Natural killer cell (primary cell): ENCODE results near the gene KCNS3. TPM values are rescaled to one million over a fixed set of nuclear protein-coding genes. Genes with fewer than 3 reads are reported as not detected.

Experiments used
- ATAC-seq, 3 donors: fragments of 150-1000 bp in 2 of 3; fragments of 200-7000 bp in 1 of 3; cut with Tn5 transposase; 1 replicate in 1 of 3; 2 replicates in 2 of 3; pipeline ENCODE4 v1.10.0; 2021; ENCODE audit warnings: mild to moderate bottlenecking in 2 of 3, moderate library complexity in 2 of 3
- DNase-seq, 2 donors: peaks; one replicate each; pipeline versions ENCODE4 v3.0.0 to v3.0.0-alpha.2; 2013 to 2021; ENCODE audit warnings: mixed read lengths in 1 of 2
- H3K27ac ChIP-seq: one replicate; pipeline ENCODE4 v1.5.1; 2013; ENCODE audit warnings: mild to moderate bottlenecking, low read length
- H3K27me3 ChIP-seq: one replicate; pipeline ENCODE4 v1.6.1; 2013; ENCODE audit warnings: low read length; ENCODE audit not compliant: control insufficient read depth, insufficient read depth
- H3K36me3 ChIP-seq: one replicate; pipeline ENCODE4 v1.6.1; 2013; ENCODE audit warnings: low read length; ENCODE audit not compliant: control insufficient read depth, insufficient read depth
- H3K4me1 ChIP-seq: one replicate; pipeline ENCODE4 v1.6.1; 2013; ENCODE audit warnings: low read length; ENCODE audit not compliant: control insufficient read depth, insufficient read depth
- H3K4me3 ChIP-seq: one replicate; pipeline ENCODE4 v1.5.1; 2013; ENCODE audit warnings: low read length
- H3K9me3 ChIP-seq: one replicate; pipeline ENCODE4 v1.6.1; 2013; ENCODE audit warnings: low read length; ENCODE audit not compliant: control insufficient read depth, insufficient read depth
- H3K27ac Mint-ChIP-seq, 2 donors: one replicate each; pipeline ENCODE4 v1.8.0; 2022; ENCODE audit warnings: mild to moderate bottlenecking in 2 of 2, mixed read lengths in 2 of 2, moderate library complexity in 1 of 2
- H3K27me3 Mint-ChIP-seq, 2 donors: one replicate each; pipeline ENCODE4 v1.8.0; 2022; ENCODE audit warnings: low read depth in 2 of 2, mixed read lengths in 2 of 2
- H3K36me3 Mint-ChIP-seq: one replicate; pipeline ENCODE4 v1.8.0; 2022; ENCODE audit warnings: mixed read lengths
- H3K4me1 Mint-ChIP-seq, 2 donors: one replicate each; pipeline ENCODE4 v1.8.0; 2022; ENCODE audit warnings: mixed read lengths in 2 of 2
- H3K4me3 Mint-ChIP-seq: one replicate; pipeline ENCODE4 v1.8.0; 2022; ENCODE audit warnings: mild to moderate bottlenecking, moderate library complexity, mixed read lengths
- H3K9me3 Mint-ChIP-seq, 2 donors: one replicate each; pipeline ENCODE4 v1.8.0; 2022; ENCODE audit warnings: mixed read lengths in 2 of 2
- WGBS: methylation state at CpG from one replicate; pipeline ENCODE4 v1.1.7; 2013; ENCODE audit warnings: missing lambda C conversion rate; ENCODE audit not compliant: insufficient coverage; 5-methylcytosine and 5-hydroxymethylcytosine counted together
- intact Hi-C: fragments of 100-400 bp; cut with micrococcal nuclease; formaldehyde crosslinking; loops from one replicate; pipeline ENCODE4 v1.14.2; 2022
- total RNA-seq, 4 donors: library from RNA; stranded (reverse); fragments of 120-200 nt in 1 of 4; gene quantifications; one replicate each; pipeline versions ENCODE4 v1.2.3 to v1.2.4, GENCODE V29; 2013 to 2022
- TF ChIP-seq, protein P1 (sequence below): fragments of 200-600 bp; IDR thresholded peaks from one replicate; pipeline ENCODE4 v1.8.0; 2022; ENCODE audit warnings: antibody characterized with exemption

KCNS3 gene, protein sequence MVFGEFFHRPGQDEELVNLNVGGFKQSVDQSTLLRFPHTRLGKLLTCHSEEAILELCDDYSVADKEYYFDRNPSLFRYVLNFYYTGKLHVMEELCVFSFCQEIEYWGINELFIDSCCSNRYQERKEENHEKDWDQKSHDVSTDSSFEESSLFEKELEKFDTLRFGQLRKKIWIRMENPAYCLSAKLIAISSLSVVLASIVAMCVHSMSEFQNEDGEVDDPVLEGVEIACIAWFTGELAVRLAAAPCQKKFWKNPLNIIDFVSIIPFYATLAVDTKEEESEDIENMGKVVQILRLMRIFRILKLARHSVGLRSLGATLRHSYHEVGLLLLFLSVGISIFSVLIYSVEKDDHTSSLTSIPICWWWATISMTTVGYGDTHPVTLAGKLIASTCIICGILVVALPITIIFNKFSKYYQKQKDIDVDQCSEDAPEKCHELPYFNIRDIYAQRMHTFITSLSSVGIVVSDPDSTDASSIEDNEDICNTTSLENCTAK
- total RNA-seq, result not detected
- not detected for total RNA-seq (2013)

DNA sequence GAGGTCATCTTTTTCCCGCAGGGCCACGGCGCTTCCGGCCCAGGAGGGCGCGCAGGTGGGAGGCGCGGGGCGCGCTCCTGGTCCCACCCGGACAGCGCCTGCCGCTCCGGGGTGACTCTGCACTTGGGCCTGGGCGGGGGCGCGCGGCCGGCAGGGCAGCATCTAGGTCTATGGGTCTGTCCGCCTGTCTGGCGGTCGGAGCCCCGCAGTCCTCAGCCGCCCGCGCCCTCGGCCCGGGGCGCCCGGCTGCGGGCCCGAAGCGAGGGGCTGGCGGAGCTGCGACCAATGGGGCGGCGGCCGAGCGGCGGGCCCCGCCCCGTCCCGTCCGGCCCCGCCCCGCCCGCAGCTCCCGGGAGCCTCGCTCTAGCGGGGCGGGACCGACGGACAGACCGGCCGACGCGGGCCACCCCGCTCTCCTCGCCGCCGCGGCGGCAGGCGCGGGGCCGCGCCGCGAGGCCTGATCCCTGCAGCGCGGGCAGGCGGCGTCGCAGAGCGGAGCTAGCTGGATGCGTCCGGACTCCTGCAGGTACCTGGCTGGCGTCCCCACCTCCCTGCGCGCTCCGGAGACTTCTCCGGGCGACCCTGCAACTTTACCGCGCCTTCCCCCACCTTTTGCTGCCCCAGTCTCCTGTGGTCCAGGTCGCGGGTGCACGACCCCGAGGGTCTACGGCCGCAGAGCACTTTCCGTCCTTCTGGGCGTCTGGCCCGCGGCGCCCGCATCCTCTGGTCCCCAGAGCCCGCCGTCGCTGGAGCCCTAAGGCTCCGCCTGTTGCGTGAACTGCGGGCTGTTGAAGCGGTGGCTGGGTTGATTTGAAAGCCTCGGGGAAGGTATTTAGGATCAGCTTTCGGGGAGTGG lies at the start of gene KCNS3:
KCNS3 (plus strand) TSS at position 387 of the 856 bp plus-strand sequence. CDS start 52,342 bp downstream, outside the sequence.
- H3K27me3 Mint-ChIP-seq, result peaks cover 57 to 66% of the 10 kb centered on the region in 2 donors
- H3K36me3 Mint-ChIP-seq, result no peaks in the 10 kb centered on the region
- H3K27ac Mint-ChIP-seq, result no peak within 1 kb of the TSS
- H3K4me1 Mint-ChIP-seq, result peaks cover 5 to 9% of the 10 kb centered on the region in 2 donors
- H3K27me3 ChIP-seq, result peaks cover 31% of the 10 kb centered on the region
- intact Hi-C loops, result no loop called here
- peak in 1 of 3 donors; percentile 56 for ATAC-seq
- DNase-seq, result no peak
- TF ChIP-seq, protein P1, sequence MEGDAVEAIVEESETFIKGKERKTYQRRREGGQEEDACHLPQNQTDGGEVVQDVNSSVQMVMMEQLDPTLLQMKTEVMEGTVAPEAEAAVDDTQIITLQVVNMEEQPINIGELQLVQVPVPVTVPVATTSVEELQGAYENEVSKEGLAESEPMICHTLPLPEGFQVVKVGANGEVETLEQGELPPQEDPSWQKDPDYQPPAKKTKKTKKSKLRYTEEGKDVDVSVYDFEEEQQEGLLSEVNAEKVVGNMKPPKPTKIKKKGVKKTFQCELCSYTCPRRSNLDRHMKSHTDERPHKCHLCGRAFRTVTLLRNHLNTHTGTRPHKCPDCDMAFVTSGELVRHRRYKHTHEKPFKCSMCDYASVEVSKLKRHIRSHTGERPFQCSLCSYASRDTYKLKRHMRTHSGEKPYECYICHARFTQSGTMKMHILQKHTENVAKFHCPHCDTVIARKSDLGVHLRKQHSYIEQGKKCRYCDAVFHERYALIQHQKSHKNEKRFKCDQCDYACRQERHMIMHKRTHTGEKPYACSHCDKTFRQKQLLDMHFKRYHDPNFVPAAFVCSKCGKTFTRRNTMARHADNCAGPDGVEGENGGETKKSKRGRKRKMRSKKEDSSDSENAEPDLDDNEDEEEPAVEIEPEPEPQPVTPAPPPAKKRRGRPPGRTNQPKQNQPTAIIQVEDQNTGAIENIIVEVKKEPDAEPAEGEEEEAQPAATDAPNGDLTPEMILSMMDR, result no peak
- no peaks in the 10 kb centered on the region for H3K9me3 Mint-ChIP-seq
- under 1% methylated on average over 106 of the region's 106 CpGs for WGBS
- H3K9me3 ChIP-seq, result no peaks in the 10 kb centered on the region
- peak within 1 kb of the TSS; percentile 27 for H3K4me3 ChIP-seq
- H3K27ac ChIP-seq, result no peak within 1 kb of the TSS
- H3K36me3 ChIP-seq, result no peaks in the 10 kb centered on the region
- H3K4me3 Mint-ChIP-seq, result peak within 1 kb of the TSS; percentile 79
- peaks cover 19% of the 10 kb centered on the region for H3K4me1 ChIP-seq

DNA sequence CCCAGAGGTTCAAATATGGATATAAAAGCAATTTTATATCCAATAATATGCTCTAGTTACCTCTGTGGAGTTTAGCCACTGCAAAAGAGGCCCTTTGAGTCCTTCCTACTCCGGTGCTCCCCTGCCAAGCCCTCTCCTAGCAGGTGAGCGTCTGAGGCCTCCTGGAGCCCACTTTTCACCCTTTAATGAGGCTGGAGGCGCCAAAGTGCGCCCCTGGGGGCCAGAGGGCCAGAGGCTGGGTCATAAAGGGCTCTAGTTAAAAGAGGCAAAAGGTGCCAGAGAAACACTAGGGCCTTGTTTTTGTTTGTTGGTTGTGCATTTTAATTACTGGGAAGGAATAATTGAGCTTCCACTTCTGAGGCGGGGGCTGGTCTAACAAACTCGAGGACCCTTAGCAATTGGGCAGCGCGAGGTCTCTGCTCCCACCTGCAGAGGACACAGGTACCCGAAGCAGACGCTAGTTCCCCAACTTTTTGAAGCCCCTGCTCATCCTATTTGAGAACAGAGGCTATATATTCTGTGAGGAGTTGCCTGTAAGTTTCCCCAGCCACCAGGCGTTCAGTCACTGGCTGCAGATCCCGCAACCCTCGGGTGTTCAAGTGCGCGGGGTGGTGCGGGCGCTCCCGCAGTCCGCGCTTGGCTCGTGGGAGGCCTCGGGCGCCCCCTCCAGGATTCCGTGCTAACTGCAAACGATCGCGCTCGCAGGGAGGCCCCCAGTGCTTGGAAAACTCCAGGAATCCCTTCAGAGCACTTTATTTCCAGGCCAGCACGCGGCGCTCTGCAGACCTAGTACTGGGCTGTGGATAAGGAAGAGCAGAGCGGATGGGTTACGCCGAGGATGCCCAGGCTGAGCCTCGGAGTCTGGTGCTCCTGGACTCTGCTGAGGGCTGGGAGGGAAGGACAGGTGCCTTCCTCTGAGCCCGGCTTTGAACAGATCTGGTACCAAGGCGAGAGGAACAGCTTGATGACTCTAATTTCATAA lies 48.1 kb upstream of the KCNS3 start:
- TF ChIP-seq, protein P1, result peak; percentile 30
- no peaks in the 10 kb centered on the region for H3K36me3 ChIP-seq
- H3K27ac Mint-ChIP-seq, result no peak overlapping the region
- no peaks in the 10 kb centered on the region for H3K36me3 Mint-ChIP-seq
- peaks cover 6% of the 10 kb centered on the region for H3K4me1 ChIP-seq
- H3K27me3 ChIP-seq, result no peaks in the 10 kb centered on the region
- 18% methylated on average over 37 of the region's 37 CpGs for whole genome bisulfite sequencing
- peak; percentile 20 to 35 for DNase-seq
- no peak overlapping the region for H3K27ac ChIP-seq
- intact Hi-C loops, result no loop called here
- H3K27me3 Mint-ChIP-seq, result peaks cover 22 to 27% of the 10 kb centered on the region in 2 donors
- no peaks in the 10 kb centered on the region for H3K9me3 ChIP-seq
- ATAC-seq, result peak in 2 of 3 donors; percentile 44 to 60
- H3K9me3 Mint-ChIP-seq, result no peaks in the 10 kb centered on the region
- peaks cover 0 to 3% of the 10 kb centered on the region in 2 donors for H3K4me1 Mint-ChIP-seq
- no peak overlapping the region for H3K4me3 Mint-ChIP-seq
- H3K4me3 ChIP-seq, result no peak overlapping the region

DNA sequence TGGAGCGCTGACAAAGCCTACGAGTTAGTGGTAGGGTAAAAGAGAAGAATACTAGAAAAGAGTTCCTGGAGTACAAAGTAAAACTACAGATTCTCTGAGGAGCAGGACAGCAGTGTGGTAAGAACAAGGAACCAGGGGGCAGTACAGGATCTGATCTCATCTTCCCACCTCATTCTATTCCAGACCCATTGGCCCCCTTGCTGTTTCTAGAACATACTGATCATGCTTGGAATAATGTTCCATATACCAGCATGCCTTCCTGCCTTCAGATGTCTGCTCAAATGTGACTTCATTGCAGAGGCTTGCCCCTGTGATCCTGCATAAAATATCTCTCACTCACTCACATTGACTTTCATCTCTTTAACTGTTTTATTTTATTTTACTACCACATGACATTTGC lies 43.0 kb upstream of the KCNS3 start:
- ATAC-seq, result no peak
- Mint-ChIP-seq H3K4me1 (peaks cover 0 to 2% of the 10 kb centered on the region in 2 donors), H3K9me3 (no peaks in the 10 kb centered on the region), H3K27ac (no peak overlapping the region), H3K36me3 (no peaks in the 10 kb centered on the region), H3K4me3 (no peak overlapping the region), H3K27me3 (peaks cover 8 to 9% of the 10 kb centered on the region in 2 donors)
- Histone ChIP-seq H3K36me3 (no peaks in the 10 kb centered on the region), H3K27me3 (no peaks in the 10 kb centered on the region), H3K9me3 (no peaks in the 10 kb centered on the region), H3K4me3 (no peak overlapping the region), H3K27ac (no peak overlapping the region), H3K4me1 (peaks cover 3% of the 10 kb centered on the region)
- WGBS, result 68% methylated on average over 2 of the region's 2 CpGs
- TF ChIP-seq, protein P1, result no peak
- intact Hi-C loops, result no loop called here
- no peak for DNase-seq
